HG03103 (cell line): ENCODE data around the gene TUBAL3.
"Not testable (repeated sequence)": the region's sequence is repeated elsewhere in the genome, so short reads cannot be mapped to it uniquely, and the experiment has no call there.

Experiments used
- ATAC-seq: cut with Tn5 transposase; IDR thresholded peaks from one replicate; pipeline ENCODE4 v1.9.1; 2021; ENCODE audit warnings: low read depth; ENCODE audit not compliant: unreplicated experiment

The TUBAL3 gene

DNA sequence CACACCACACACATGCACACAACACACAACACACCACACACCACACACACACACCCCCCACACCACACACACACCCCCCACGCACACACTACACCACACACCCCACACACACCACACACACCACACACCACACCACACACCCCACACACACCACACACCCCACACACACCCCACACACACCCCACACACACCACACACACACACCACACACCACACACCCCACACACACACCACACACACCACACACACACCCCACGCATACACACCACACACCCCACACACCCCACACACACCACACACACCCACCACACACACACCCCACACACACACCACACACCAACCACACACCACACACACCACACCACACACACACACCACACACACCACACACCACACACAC lies 23.4 kb downstream of the TUBAL3 start:
- no peak for ATAC-seq

- not testable (repeated sequence) for ATAC-seq
Observed at GRCh38 chr10:5380395-5380794, 24.2 kb downstream of the TUBAL3 start.

GRCh38 chr10:5379202-5379601 lies 25.4 kb downstream of the TUBAL3 start:
- not testable (repeated sequence) for ATAC-seq

DNA sequence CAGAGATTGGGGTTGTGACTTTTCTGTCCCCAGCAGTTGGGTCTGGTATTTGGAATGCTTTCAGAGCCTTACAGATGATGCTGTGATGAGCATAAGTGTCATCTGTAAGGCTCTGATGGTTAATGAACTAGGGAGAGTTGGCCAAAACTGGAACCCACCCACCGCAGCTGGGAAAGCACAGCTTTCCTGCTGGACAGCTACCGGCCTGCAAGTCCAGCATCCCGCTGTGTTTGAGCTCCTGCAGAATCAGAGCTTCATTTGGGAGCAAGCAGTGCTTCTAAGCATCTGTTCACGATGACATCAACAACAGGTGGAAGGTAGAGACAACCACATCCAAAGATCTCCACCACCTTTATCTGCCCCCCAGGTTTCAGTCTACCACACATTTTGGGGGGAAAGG lies 28.2 kb downstream of the TUBAL3 start:
- no peak for ATAC-seq

- no peak for ATAC-seq
Observed at GRCh38 chr10:5373891-5374611, 30.6 kb downstream of the TUBAL3 start.

GRCh38 chr10:5373307-5373706 lies 31.3 kb downstream of the TUBAL3 start:
- no peak for ATAC-seq

GRCh38 chr10:5370493-5371352 lies 33.9 kb downstream of the TUBAL3 start:
- ATAC-seq = no peak

DNA sequence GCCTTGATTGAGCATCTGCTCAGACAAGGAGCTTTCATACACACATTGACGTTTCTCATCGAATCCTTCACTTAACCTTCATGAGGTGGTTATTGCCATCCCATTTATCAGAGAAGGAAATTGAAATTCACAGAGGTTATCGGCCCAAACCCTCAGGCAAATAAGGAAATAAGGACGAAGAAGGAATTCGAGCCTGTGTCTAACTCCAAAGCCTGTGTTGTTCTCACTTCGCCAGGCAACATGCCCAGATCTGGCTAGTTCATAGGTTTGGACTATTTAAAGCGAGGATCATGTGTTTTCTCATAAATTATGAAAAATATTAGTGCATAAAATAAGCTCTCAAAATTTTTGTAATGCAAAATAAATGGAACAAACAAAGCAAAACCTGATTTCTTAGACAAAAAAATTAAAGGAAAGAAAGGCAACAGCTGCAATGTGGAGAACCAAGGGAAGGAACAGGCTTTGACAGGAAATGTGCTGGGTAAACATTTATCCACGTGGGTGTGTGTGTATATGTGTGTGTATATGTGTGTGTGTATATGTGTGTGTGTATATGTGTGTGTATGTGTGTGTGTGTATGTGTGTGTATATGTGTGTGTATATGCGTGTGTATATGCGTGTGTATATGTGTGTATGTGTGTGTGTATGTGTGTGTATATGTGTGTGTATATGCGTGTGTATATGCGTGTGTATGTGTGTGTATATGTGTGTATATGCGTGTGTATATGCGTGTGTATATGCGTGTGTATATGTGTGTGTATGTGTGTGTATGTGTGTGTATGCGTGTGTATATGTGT lies 35.1 kb downstream of the TUBAL3 start:
- ATAC-seq = no peak

DNA sequence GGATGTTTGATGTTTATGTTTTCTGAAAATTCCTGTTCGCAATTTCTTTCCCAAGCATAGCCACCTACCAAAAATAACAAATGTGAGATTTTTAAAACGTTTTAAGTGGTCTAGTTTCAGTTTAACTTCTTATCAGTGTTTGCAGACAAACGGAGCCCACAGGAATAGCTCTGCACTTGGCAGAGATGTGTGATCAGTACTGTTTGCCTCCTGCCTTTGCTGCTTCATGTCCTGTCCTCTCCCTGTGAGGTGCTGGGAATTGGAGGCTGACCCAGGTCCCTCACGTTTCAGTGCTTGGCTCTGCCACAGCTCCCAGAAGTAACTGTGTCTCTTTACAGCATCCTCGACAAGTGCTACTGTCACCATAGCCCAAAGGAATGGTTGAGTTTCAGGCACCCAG lies 38.7 kb downstream of the TUBAL3 start:
- ATAC-seq = no peak

GRCh38 chr10:5364890-5365338 lies 39.7 kb downstream of the TUBAL3 start, which contains the start of gene UCN3:
Gene UCN3 (plus strand): TSS chr10:5364966. CDS start chr10:5373721, 8,755 bp downstream.
- no peak for ATAC-seq

- ATAC-seq = no peak
Observed at GRCh38 chr10:5364374-5364773, 40.3 kb downstream of the TUBAL3 start.

GRCh38 chr10:5362873-5363272 lies 41.8 kb downstream of the TUBAL3 start:
- no peak for ATAC-seq

- no peak for ATAC-seq
Observed at GRCh38 chr10:5361966-5362365, 42.7 kb downstream of the TUBAL3 start.

DNA sequence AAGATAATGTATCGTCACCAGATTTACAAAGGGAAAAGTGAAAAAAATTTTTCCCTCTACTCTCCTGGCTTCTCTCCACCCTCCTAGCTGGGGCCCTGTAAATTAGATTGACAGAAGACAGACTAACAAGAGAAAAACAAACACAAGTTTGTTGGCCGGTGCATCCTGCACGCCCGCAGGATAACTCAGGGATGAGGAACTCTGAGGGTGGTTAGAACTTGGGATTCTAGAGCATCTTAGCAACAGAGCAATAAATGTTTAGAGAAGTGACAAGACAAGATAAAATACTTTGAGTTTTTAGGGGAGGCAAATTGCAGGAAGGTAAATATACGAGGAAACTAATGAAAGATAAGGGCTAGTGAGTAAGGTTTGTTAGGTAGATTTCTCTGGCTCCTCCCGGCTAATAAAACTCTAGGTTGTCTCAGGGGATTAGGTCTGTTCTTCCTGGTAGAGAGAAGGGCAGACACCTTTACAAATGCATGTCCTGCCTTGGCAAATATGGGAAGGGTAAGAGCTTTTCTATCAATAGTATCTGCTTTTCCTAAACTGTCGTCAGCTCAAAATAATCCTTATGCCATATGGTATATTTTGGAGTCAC lies 44.2 kb downstream of the TUBAL3 start:
- no peak for ATAC-seq

- ATAC-seq = no peak
Observed at GRCh38 chr10:5356302-5356763, 48.3 kb downstream of the TUBAL3 start.

GRCh38 chr10:5355594-5356301 lies 48.9 kb downstream of the TUBAL3 start:
- ATAC-seq = no peak

DNA sequence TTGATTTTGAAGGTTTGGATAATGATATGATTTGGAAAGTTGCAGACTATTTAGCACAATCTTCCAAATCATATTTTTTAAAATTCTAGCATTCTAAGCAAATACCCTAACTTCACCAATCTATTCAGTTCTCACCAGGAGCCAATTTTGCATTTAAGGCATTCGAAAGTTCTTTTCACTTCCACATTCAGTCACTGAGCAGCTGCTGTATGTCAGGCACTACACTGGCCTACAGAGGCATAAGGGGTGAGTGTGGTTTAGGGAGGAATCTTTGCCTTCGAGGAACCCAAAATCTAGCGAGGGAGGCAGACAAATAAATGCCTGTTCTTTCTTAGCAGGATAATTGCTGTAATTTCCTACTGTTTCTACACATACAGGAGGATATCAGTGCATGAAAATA lies 50.6 kb downstream of the TUBAL3 start:
- ATAC-seq = peak; percentile 73

DNA sequence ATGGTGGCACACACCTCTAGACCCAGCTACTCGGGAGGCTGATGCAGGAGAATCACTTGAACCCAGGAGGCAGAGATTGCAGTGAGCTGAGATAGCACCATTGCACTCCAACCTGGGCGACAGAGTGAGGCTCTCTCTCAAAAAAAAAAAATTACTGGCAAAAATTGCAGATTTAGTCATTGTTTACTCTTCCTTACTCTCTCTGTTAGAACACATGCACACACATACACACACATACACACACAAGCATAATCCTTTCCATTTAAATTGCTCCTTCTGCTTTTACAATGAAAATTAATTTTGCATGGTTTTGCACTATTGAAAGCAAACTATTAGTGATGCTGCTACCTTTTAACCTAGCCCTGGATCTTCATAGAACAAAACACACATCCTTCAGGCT lies 55.3 kb downstream of the TUBAL3 start:
- no peak for ATAC-seq

GRCh38 chr10:5346881-5347280 lies 57.7 kb downstream of the TUBAL3 start:
- no peak for ATAC-seq

GRCh38 chr10:5344746-5345145 lies 59.9 kb downstream of the TUBAL3 start:
- ATAC-seq = no peak
